LNCAP (cell line): Measurements from ENCODE around the gene PPP1R12C.

Experiments used
- CTCF ChIP-seq: fragments of 450-650 bp; IDR thresholded peaks from 2 replicates; pipeline ENCODE4 v1.5.1; 2017; ENCODE audit warnings: mild to moderate bottlenecking

The PPP1R12C gene

GRCh38 chr19:55158848-55159749, 41.7 kb upstream of the PPP1R12C start:
- no peak for TF ChIP-seq CTCF

DNA sequence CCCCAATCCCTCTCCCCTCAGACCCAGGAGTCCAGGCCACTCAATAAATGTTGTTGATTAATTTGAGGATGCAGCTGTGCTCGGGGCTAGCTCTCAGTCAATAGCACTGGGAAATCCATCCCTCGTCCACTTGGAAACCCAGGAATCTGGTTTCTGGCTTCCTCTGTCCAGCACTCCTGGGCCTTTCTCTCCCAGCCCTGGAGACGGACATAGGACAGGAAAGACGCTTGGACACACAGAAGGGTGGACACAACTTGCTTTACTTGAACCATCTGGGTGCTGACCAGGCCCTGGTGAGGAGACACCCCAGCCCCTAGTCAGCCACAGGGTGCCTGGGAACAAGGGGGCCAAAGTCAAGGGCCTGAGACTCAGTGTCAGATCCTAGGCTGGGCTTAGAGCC, 41.0 kb upstream of the PPP1R12C start:
- no peak for TF ChIP-seq CTCF

DNA sequence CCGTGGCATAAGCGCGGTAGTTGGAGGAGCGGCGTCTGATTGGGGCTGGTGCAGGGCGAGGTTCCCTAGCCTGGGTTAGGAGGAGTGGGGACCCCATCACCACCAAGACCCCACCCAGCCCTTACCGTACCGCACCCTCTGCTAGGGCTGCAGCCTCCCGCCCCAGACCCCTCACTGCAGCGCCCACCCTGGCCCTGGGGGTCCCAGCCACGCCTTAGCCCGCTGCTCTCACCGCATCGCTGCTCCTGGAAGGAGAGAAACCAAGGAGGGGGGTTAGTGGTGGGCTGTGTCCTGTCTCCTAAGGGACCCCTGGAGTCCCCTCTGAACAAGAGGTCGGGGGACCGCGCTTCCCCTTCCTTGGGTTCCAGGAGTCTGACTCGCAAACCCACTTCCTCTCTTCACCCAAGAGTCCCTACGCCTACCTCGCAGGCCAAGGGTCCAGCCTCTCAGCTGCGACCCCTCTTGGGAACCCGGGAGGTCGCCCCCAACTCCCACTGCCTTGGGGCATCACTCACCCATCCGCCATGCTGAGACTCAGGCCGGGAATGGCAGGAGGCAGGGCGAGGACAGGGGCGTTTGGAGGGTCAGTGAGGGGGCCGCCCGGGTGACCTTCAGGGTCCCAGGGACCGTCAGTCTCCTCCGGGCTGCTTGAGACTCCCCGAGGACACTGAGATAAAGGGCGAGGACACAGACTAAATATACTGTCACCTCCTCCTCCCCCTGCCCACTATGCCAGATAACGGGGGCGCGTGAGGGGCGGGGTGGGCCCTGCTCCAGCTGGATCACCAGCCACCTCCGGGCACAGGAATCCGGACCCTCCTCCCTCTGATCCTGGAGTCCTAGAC, 39.8 kb upstream of the PPP1R12C start, which contains the start of gene TNNI3:
Gene TNNI3, minus strand, starts transcription at position 669 of the 845 bp plus-strand sequence. Its CDS starts 143 bp downstream, at position 526.
- TF ChIP-seq CTCF: no peak

- TF ChIP-seq CTCF: no peak
Measured at GRCh38 chr19:55156202-55157063, 39.0 kb upstream of the PPP1R12C start.

DNA sequence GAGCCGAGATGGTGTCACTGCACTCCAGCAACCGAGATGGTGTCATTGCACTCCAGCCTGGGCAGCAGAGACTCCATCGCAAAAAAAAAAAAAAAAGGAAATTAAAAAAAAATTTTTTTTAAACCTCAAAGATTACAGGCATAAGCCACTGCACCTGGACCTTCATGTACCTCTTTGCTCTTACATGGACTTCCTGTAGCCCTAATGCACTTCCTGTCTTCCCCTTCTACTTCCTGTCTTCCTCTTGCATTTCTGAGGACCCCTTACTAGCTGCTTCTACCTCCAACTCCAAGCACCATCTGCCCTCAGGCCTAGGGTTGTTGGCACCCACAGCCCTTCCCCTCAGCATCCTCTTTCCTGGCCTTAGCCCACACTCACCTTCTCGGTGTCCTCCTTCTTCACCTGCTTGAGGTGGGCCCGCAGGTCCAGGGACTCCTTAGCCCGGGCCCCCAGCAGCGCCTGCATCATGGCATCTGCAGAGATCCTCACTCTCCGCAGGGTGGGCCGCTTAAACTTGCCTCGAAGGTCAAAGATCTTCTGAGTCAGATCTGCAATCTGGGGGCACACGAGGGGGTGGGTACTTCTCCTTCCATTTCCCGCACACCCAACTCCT, 36.3 kb upstream of the PPP1R12C start:
- TF ChIP-seq CTCF: no peak

- TF ChIP-seq CTCF: no peak
Measured at GRCh38 chr19:55152017-55152416, 34.6 kb upstream of the PPP1R12C start.
